ENCODE results near the gene HYPK. TPM values are rescaled to one million over a fixed set of nuclear protein-coding genes. Genes with fewer than 3 reads are reported as not detected.
"Not testable (repeated sequence)": the region's sequence is repeated elsewhere in the genome, so short reads cannot be mapped to it uniquely, and the experiment has no call there.

HYPK gene
- total RNA-seq, 1 donor from 2014 or later: 23.6 TPM

- intact Hi-C loops (cut with micrococcal nuclease): loop anchor here (1.0 to 2.0 kb wide), 2 partner anchors 8 to 53 kb away; partner anchors contain the start of genes PDIA3 and SERF2
- Mint-ChIP-seq H3K9me3 (no peaks in the 10 kb centered on the region), H3K4me1 (ENCODE audit: low read depth) (peaks cover 29% of the 10 kb centered on the region), H3K27ac (peak within 1 kb of the TSS; percentile 97), H3K4me3 (ENCODE audit: low read depth) (peak within 1 kb of the TSS; percentile 100), H3K27me3 (ENCODE audit: low read depth) (no peaks in the 10 kb centered on the region), H3K36me3 (ENCODE audit: low read depth) (peaks cover 80% of the 10 kb centered on the region)
- no peak for DNase-seq (ENCODE audit: low spot score)
Measured at GRCh38 chr15:43799945-43800285, 484 bp upstream of the HYPK start, which contains the start of gene SERINC4. TSS of gene SERINC4 (minus strand) at chr15:43800220. CDS start at chr15:43799986, 234 bp downstream.

GRCh38 chr15:43802676-43803075 is 2.3 kb downstream of the HYPK start:
- H3K9me3 Mint-ChIP-seq; H3K27me3 Mint-ChIP-seq (ENCODE audit: low read depth); intact Hi-C loops (cut with micrococcal nuclease); H3K27ac Mint-ChIP-seq; DNase-seq (ENCODE audit: low spot score); H3K4me3 Mint-ChIP-seq (ENCODE audit: low read depth): not testable (repeated sequence)
- H3K4me1 Mint-ChIP-seq (ENCODE audit: low read depth): peaks cover 25% of the 10 kb centered on the region
- H3K36me3 Mint-ChIP-seq (ENCODE audit: low read depth): peaks cover 80% of the 10 kb centered on the region

GRCh38 chr15:43808435-43808950 is 8.1 kb downstream of the HYPK start:
- no peaks in the 10 kb centered on the region for H3K9me3 Mint-ChIP-seq
- intact Hi-C loops (cut with micrococcal nuclease): no loop called here
- H3K27me3 Mint-ChIP-seq (ENCODE audit: low read depth): no peaks in the 10 kb centered on the region
- peaks cover 3% of the 10 kb centered on the region for H3K4me1 Mint-ChIP-seq (ENCODE audit: low read depth)
- H3K4me3 Mint-ChIP-seq (ENCODE audit: low read depth): no peak overlapping the region
- DNase-seq (ENCODE audit: low spot score): no peak
- H3K27ac Mint-ChIP-seq: no peak overlapping the region
- peaks cover 76% of the 10 kb centered on the region for H3K36me3 Mint-ChIP-seq (ENCODE audit: low read depth)

- no peak for DNase-seq (ENCODE audit: low spot score)
- Mint-ChIP-seq H3K27ac (no peak overlapping the region), H3K4me1 (ENCODE audit: low read depth) (peaks cover 3% of the 10 kb centered on the region), H3K27me3 (ENCODE audit: low read depth) (no peaks in the 10 kb centered on the region), H3K4me3 (ENCODE audit: low read depth) (no peak overlapping the region), H3K9me3 (no peaks in the 10 kb centered on the region), H3K36me3 (ENCODE audit: low read depth) (peaks cover 76% of the 10 kb centered on the region)
- intact Hi-C loops (cut with micrococcal nuclease): no loop called here
Measured at GRCh38 chr15:43808960-43809678, 8.7 kb downstream of the HYPK start.

- H3K4me1 Mint-ChIP-seq (ENCODE audit: low read depth); intact Hi-C loops (cut with micrococcal nuclease); H3K4me3 Mint-ChIP-seq (ENCODE audit: low read depth); H3K9me3 Mint-ChIP-seq; DNase-seq (ENCODE audit: low spot score); H3K27ac Mint-ChIP-seq; H3K27me3 Mint-ChIP-seq (ENCODE audit: low read depth): not testable (repeated sequence)
- peaks cover 62% of the 10 kb centered on the region for H3K36me3 Mint-ChIP-seq (ENCODE audit: low read depth)
Measured at GRCh38 chr15:43815064-43815463, 14.7 kb downstream of the HYPK start.

- DNase-seq (ENCODE audit: low spot score): no peak
- H3K27me3 Mint-ChIP-seq (ENCODE audit: low read depth): no peaks in the 10 kb centered on the region
- no peaks in the 10 kb centered on the region for H3K9me3 Mint-ChIP-seq
- H3K36me3 Mint-ChIP-seq (ENCODE audit: low read depth): peaks cover 36% of the 10 kb centered on the region
- intact Hi-C loops (cut with micrococcal nuclease): loop anchor here (10.0 kb wide), 2 partner anchors 713 to 903 kb away; partner anchors contain the start of gene EIF3J
- peaks cover 20% of the 10 kb centered on the region for H3K4me1 Mint-ChIP-seq (ENCODE audit: low read depth)
- peak overlapping the region; percentile 44 for H3K4me3 Mint-ChIP-seq (ENCODE audit: low read depth)
- no peak overlapping the region for H3K27ac Mint-ChIP-seq
Measured at GRCh38 chr15:43821505-43821904, 21.1 kb downstream of the HYPK start.

- Mint-ChIP-seq H3K27me3 (ENCODE audit: low read depth) (no peaks in the 10 kb centered on the region), H3K4me1 (ENCODE audit: low read depth) (peaks cover 28% of the 10 kb centered on the region), H3K4me3 (ENCODE audit: low read depth) (peak within 1 kb of the TSS; percentile 97), H3K36me3 (ENCODE audit: low read depth) (peaks cover 40% of the 10 kb centered on the region), H3K9me3 (no peaks in the 10 kb centered on the region), H3K27ac (peak within 1 kb of the TSS; percentile 98)
- DNase-seq (ENCODE audit: low spot score): peak; percentile 91
- intact Hi-C loops (cut with micrococcal nuclease): loop anchor here (1.0 to 10.0 kb wide), 4 partner anchors 32 to 900 kb away; partner anchors contain the start of genes EIF3J and SERF2
Measured at GRCh38 chr15:43824302-43825246, 24.2 kb downstream of the HYPK start, which contains the start of gene MFAP1. TSS of gene MFAP1 (minus strand) at chr15:43824690. CDS start at chr15:43824569, 121 bp downstream.

GRCh38 chr15:43825305-43825704 is 24.9 kb downstream of the HYPK start:
- not testable (repeated sequence) for H3K27me3 Mint-ChIP-seq (ENCODE audit: low read depth); H3K27ac Mint-ChIP-seq; H3K9me3 Mint-ChIP-seq; DNase-seq (ENCODE audit: low spot score)
- H3K4me1 Mint-ChIP-seq (ENCODE audit: low read depth): peaks cover 32% of the 10 kb centered on the region
- H3K4me3 Mint-ChIP-seq (ENCODE audit: low read depth): peak overlapping the region; percentile 20
- intact Hi-C loops (cut with micrococcal nuclease): loop anchor here (10.0 kb wide), 2 partner anchors 709 to 899 kb away; partner anchors contain the start of gene EIF3J
- peaks cover 45% of the 10 kb centered on the region for H3K36me3 Mint-ChIP-seq (ENCODE audit: low read depth)

- Mint-ChIP-seq H3K27ac (peak overlapping the region; percentile 94), H3K4me1 (ENCODE audit: low read depth) (peaks cover 32% of the 10 kb centered on the region), H3K4me3 (ENCODE audit: low read depth) (peak overlapping the region; percentile 92), H3K27me3 (ENCODE audit: low read depth) (no peaks in the 10 kb centered on the region), H3K9me3 (no peaks in the 10 kb centered on the region), H3K36me3 (ENCODE audit: low read depth) (peaks cover 51% of the 10 kb centered on the region)
- intact Hi-C loops (cut with micrococcal nuclease): loop anchor here (10.0 kb wide), 2 partner anchors 709 to 899 kb away; partner anchors contain the start of gene EIF3J
- no peak for DNase-seq (ENCODE audit: low spot score)
Measured at GRCh38 chr15:43826029-43826507, 25.7 kb downstream of the HYPK start.

- peak within 1 kb of the TSS; percentile 94 for H3K27ac Mint-ChIP-seq
- peaks cover 50% of the 10 kb centered on the region for H3K36me3 Mint-ChIP-seq (ENCODE audit: low read depth)
- H3K27me3 Mint-ChIP-seq (ENCODE audit: low read depth): no peaks in the 10 kb centered on the region
- no peaks in the 10 kb centered on the region for H3K9me3 Mint-ChIP-seq
- peak; percentile 77 for DNase-seq (ENCODE audit: low spot score)
- H3K4me1 Mint-ChIP-seq (ENCODE audit: low read depth): peaks cover 29% of the 10 kb centered on the region
- peak within 1 kb of the TSS; percentile 92 for H3K4me3 Mint-ChIP-seq (ENCODE audit: low read depth)
- intact Hi-C loops (cut with micrococcal nuclease): loop anchor here (10.0 kb wide), 2 partner anchors 708 to 898 kb away; partner anchors contain the start of gene EIF3J
Measured at GRCh38 chr15:43826508-43827341, 26.3 kb downstream of the HYPK start, which contains the start of gene WDR76. TSS of gene WDR76 (plus strand) at chr15:43827002. CDS start at chr15:43827033, 31 bp downstream.

- Mint-ChIP-seq H3K36me3 (ENCODE audit: low read depth) (peaks cover 55% of the 10 kb centered on the region), H3K4me1 (ENCODE audit: low read depth) (peaks cover 31% of the 10 kb centered on the region), H3K9me3 (no peaks in the 10 kb centered on the region), H3K27ac (peak overlapping the region; percentile 94), H3K27me3 (ENCODE audit: low read depth) (no peaks in the 10 kb centered on the region), H3K4me3 (ENCODE audit: low read depth) (peak overlapping the region; percentile 92)
- DNase-seq (ENCODE audit: low spot score): no peak
- intact Hi-C loops (cut with micrococcal nuclease): loop anchor here (10.0 kb wide), 2 partner anchors 707 to 897 kb away; partner anchors contain the start of gene EIF3J
Measured at GRCh38 chr15:43828061-43828657, 27.8 kb downstream of the HYPK start.
